A673 (cell line): Measurements from ENCODE around the gene IRS2.

Source experiments
- CTCF ChIP-seq: fragments of 300-800, 200-600 bp; sonication (generic); conservative IDR thresholded peaks from 2 replicates; pipeline ENCODE4 v1.5.1; 2017; ENCODE audit warnings: low read depth, mild to moderate bottlenecking, antibody characterized with exemption, low read length, moderate library complexity, mixed read lengths
- EZH2 ChIP-seq: fragments of 200-600 bp; sonication (generic); IDR thresholded peaks from 2 replicates; pipeline ENCODE4 v1.6.1; 2017; ENCODE audit warnings: borderline replicate concordance, low read depth, mild to moderate bottlenecking, mixed read lengths, antibody characterized with exemption, low read length; ENCODE audit not compliant: poor library complexity, severe bottlenecking

DNA sequence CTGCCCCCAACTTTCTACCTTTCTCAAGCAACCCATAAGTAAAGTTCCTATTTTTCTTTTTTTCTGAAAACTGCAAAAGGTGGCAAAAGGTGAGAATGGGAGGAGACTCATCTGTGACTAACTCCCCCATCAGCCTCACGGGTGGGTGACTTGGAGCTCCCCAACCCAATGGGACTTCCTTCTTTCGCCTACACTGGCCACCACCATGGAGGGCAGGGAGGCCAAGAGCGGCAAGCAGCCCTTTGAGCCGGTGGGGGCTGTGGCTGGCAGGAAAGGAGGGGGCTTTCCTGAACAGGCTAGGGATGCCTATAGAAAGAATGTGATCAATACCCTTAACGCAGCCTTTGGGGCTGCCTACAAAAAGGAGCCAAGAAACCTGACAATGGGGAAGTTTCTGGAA is 16.5 kb downstream of the IRS2 start:
- TF ChIP-seq EZH2 (no peak), CTCF (no peak)
